Esophagus muscularis mucosa (tissue), 4 donors: ENCODE results near the gene LCN15. TPM values are rescaled to one million over a fixed set of nuclear protein-coding genes. Genes with fewer than 3 reads are reported as not detected.

Experiments
- DNase-seq: peaks from one replicate; pipeline ENCODE4 v3.0.0-alpha.2; 2017; ENCODE audit errors: extremely low spot score
- H3K27ac ChIP-seq, 4 donors: fragments of 200-600 bp; sonication (generic); replicated peaks in 1 of 4; 1 replicate in 3 of 4; 2 replicates in 1 of 4; pipeline ENCODE4 v1.5.1; 2016 to 2019; ENCODE audit warnings: mild to moderate bottlenecking in 1 of 4
- H3K27me3 ChIP-seq, 4 donors: fragments of 200-600 bp; sonication (generic); one replicate each; pipeline versions ENCODE4 v1.5.1 to v1.6.0; 2016 to 2019
- H3K36me3 ChIP-seq, 4 donors: fragments of 200-600 bp; sonication (generic); one replicate each; pipeline ENCODE4 v1.5.1; 2016 to 2019
- H3K4me1 ChIP-seq, 4 donors: fragments of 200-600 bp; sonication (generic); one replicate each; pipeline ENCODE4 v1.5.1; 2016 to 2019
- H3K4me3 ChIP-seq, 4 donors: fragments of 200-600 bp; sonication (generic); 1 replicate in 2 of 4; 2 replicates in 2 of 4; pipeline ENCODE4 v1.5.1; 2016 to 2019; ENCODE audit warnings: mild to moderate bottlenecking in 4 of 4, moderate library complexity in 1 of 4
- H3K9me3 ChIP-seq, 4 donors: fragments of 200-600 bp; sonication (generic); 1 replicate in 3 of 4; 2 replicates in 1 of 4; pipeline ENCODE4 v1.5.1; 2016 to 2019
- EP300 ChIP-seq: sonication (generic); formaldehyde crosslinking; IDR thresholded peaks from one replicate; pipeline ENCODE4 v1.6.1; 2017; ENCODE audit warnings: antibody characterized with exemption
- POLR2A ChIP-seq: fragments of 450-650 bp; IDR thresholded peaks from one replicate; pipeline ENCODE4 v1.6.1; 2017; ENCODE audit warnings: antibody characterized with exemption, moderate library complexity, mild to moderate bottlenecking, low read depth
- POLR2AphosphoS5 ChIP-seq, 2 donors: sonication (generic); formaldehyde crosslinking; IDR thresholded peaks; one replicate each; pipeline ENCODE4 v1.6.1; 2017; ENCODE audit warnings: antibody characterized with exemption in 2 of 2
- WGBS: methylation state at CpG from one replicate; pipeline ENCODE4 v1.1.5; 2018; 5-methylcytosine and 5-hydroxymethylcytosine counted together
- intact Hi-C: fragments of 100-400 bp; cut with DNase I; formaldehyde crosslinking; loops from one replicate; pipeline ENCODE4 v1.15.1; 2023
- total RNA-seq, 4 donors: library from RNA; depleted of rRNA; stranded (reverse); fragments of >200 nt; gene quantifications; one replicate each; pipeline versions ENCODE4 v1.1.0 to v1.2.1, GENCODE V29; 2016
- TF ChIP-seq, protein P1 (sequence below), 3 experiments: fragments of 200-600 bp in 2 of 3; fragments of 450-650 bp in 1 of 3; sonication (generic) in 2 of 3; IDR thresholded peaks; one replicate each; pipeline ENCODE4 v1.5.1; 2017 to 2019; ENCODE audit warnings: antibody characterized with exemption in 3 of 3, mild to moderate bottlenecking in 2 of 3, moderate library complexity in 1 of 3

LCN15 gene
- total RNA-seq, 4 donors from 2014 or later: not detected

DNA sequence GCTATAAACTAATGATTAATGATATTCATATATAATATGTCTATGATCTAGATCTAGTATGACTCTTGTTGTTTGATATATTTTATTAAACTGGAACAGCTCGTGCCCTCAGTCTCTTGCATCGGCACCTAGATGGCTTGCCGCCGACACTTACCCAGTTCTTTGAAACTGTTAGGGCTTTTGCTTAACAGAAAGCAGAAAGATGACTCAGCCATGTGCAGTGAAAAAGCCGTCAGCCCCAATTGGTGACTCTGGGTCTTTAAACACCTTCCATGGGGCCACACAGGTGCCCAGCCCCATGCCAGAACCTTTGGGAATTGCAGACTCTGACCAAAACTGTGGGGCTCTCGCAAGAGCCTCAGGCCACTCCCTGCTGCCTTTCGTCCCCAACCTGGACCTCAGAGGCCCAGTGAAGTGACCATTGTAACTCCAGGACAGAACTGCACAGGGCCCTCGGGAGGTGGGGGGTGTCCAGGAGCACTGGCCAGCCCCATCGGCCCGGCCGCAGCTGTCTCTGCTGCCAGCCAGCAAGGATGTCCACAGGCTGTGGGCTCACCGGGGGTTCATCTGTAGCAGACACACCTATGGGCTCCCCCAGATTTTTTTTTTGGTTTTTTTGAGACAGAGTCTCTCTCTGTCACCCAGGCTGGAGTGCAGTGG, 29.4 kb downstream of the LCN15 start:
- Histone ChIP-seq H3K27ac (no peak overlapping the region), H3K36me3 (peaks cover 0 to under 1% (median 0%) of the 10 kb centered on the region in 4 donors), H3K4me3 (no peak overlapping the region), H3K9me3 (no peaks in the 10 kb centered on the region), H3K4me1 (peaks cover 0 to 1% (median 0%) of the 10 kb centered on the region in 4 donors), H3K27me3 (peaks cover 0 to 5% (median 0%) of the 10 kb centered on the region in 4 donors)
- intact Hi-C loops: no loop called here
- no peak for TF ChIP-seq EP300
- TF ChIP-seq, protein P1, sequence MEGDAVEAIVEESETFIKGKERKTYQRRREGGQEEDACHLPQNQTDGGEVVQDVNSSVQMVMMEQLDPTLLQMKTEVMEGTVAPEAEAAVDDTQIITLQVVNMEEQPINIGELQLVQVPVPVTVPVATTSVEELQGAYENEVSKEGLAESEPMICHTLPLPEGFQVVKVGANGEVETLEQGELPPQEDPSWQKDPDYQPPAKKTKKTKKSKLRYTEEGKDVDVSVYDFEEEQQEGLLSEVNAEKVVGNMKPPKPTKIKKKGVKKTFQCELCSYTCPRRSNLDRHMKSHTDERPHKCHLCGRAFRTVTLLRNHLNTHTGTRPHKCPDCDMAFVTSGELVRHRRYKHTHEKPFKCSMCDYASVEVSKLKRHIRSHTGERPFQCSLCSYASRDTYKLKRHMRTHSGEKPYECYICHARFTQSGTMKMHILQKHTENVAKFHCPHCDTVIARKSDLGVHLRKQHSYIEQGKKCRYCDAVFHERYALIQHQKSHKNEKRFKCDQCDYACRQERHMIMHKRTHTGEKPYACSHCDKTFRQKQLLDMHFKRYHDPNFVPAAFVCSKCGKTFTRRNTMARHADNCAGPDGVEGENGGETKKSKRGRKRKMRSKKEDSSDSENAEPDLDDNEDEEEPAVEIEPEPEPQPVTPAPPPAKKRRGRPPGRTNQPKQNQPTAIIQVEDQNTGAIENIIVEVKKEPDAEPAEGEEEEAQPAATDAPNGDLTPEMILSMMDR (IDR thresholded peaks at IDR 0.05): no peak
- no peak for TF ChIP-seq POLR2AphosphoS5 (IDR thresholded peaks at IDR 0.05)
- TF ChIP-seq POLR2A: no peak
- WGBS: 90% methylated on average over 11 of the region's 12 CpGs
- DNase-seq: no peak

DNA sequence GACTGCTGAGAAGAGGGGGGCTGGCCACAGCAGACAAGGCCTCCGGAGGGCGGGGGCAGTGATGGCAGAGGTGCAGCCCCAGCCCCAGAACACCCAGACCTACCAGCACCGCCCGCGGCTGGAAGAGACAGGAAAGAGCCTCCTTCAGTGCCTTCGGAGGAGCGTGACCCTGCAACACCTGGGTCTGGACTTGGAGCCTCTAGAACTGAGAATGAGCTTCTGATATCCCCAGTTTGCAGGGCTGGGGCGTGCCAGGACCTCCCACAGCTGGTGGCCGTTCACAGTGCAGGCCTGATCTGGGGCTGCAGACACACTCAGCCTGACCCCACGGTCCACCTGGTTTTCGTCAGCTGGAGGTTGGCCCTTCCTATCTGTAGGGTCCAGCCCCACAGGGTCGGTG, 30.7 kb downstream of the LCN15 start:
- DNase-seq: no peak
- WGBS: 74% methylated on average over 11 of the region's 12 CpGs
- no peak for TF ChIP-seq POLR2A
- no peak for TF ChIP-seq POLR2AphosphoS5 (IDR thresholded peaks at IDR 0.05)
- no peak for TF ChIP-seq EP300
- TF ChIP-seq, protein P1 (IDR thresholded peaks at IDR 0.05): no peak
- peaks cover 7 to 15% (median 11%) of the 10 kb centered on the region in 4 donors for H3K4me1 ChIP-seq
- no peaks in the 10 kb centered on the region for H3K9me3 ChIP-seq
- H3K36me3 ChIP-seq: no peaks in the 10 kb centered on the region
- H3K27ac ChIP-seq: no peak overlapping the region
- H3K27me3 ChIP-seq: no peaks in the 10 kb centered on the region
- no peak overlapping the region for H3K4me3 ChIP-seq
- intact Hi-C loops: no loop called here

DNA sequence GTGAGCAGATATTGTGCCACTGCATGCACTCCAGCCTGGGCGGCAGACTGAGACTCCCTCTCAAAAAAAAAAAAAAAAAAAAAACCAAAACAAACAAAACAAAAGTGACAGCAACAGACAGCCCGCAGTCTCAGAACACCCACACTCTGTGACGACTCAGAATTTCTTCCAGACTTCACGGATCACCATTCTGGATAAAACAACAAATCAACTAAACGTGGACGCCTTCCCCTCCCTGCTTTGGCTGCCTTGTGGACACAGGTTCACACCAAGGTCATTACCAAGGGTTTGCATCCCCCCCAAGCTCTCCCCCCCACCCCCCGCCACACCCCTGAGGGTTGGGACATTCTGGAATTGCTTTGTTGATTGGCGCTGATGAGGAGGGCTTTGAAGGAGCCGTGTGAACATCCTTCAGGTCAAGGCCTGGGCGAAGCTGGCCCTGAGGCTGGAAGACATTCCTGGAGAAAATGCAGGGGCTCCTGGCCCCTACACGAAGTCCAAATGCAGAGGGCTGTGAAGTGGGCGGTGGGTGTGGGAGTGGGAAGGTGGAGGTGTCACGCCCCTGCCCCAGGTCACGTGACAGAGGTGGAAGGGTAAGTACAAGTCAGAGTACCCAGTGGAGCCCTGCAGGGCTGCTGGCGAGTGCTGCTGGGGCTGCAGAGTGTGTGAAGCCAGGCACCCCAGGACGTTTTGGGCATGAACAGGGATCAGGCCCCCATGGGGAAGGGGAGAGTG, 31.7 kb downstream of the LCN15 start:
- no peaks in the 10 kb centered on the region for H3K27me3 ChIP-seq
- H3K36me3 ChIP-seq: no peaks in the 10 kb centered on the region
- no peak for DNase-seq
- no peaks in the 10 kb centered on the region for H3K9me3 ChIP-seq
- WGBS: 73% methylated on average over 7 of the region's 16 CpGs
- peaks cover 9 to 19% (median 15%) of the 10 kb centered on the region in 4 donors for H3K4me1 ChIP-seq
- intact Hi-C loops: no loop called here
- TF ChIP-seq POLR2A: no peak
- TF ChIP-seq EP300: no peak
- TF ChIP-seq, protein P1 (IDR thresholded peaks at IDR 0.05): no peak
- TF ChIP-seq POLR2AphosphoS5 (IDR thresholded peaks at IDR 0.05): no peak
- H3K27ac ChIP-seq: no peak overlapping the region
- no peak overlapping the region for H3K4me3 ChIP-seq

DNA sequence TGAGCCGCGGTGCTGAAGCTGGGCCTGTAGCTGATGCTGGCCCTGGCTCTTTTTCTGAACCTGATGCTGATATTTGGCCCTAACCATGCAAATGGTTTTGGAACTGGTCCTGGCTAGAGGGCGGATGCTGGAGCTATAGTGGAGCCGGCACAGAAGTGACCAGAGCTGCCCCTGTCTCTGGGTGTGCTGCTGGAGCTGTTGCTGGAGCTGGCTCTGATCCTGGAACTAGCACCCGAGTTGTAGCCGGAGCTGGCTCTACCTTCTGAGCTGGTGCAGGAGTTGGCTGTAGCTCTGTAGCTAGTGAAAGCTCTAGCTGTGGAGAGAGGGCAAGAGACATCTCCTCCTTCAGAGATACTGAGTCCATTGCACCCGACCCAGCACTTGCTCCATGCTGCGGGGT, 34.4 kb downstream of the LCN15 start:
- no peak overlapping the region for H3K27ac ChIP-seq
- H3K4me1 ChIP-seq: peaks cover 33 to 44% (median 40%) of the 10 kb centered on the region in 4 donors
- WGBS: 68% methylated on average over 3 of the region's 8 CpGs
- intact Hi-C loops: loop anchor here (5.0 kb wide), 1 partner anchor 43 kb away; the partner anchor contains the start of gene AGPAT2
- TF ChIP-seq, protein P1 (IDR thresholded peaks at IDR 0.05): no peak
- TF ChIP-seq EP300 (no peak), POLR2A (no peak), POLR2AphosphoS5 (IDR thresholded peaks at IDR 0.05) (no peak)
- H3K36me3 ChIP-seq: peaks cover 7 to 20% (median 19%) of the 10 kb centered on the region in 4 donors
- H3K27me3 ChIP-seq: no peaks in the 10 kb centered on the region
- H3K4me3 ChIP-seq: no peak overlapping the region
- no peak for DNase-seq
- no peaks in the 10 kb centered on the region for H3K9me3 ChIP-seq
